Activated CD8-positive, alpha-beta memory T cell treated with anti-CD3 and anti-CD28 coated beads, Interleukin-2, amount 10 ng/mL, durations not matched to agents 7 days and 5 days (primary cell): ENCODE measurements around the gene TAF11L13. TPM values are rescaled to one million over a fixed set of nuclear protein-coding genes. Genes with fewer than 3 reads are reported as not detected.
"Not testable (repeated sequence)": the region's sequence is repeated elsewhere in the genome, so short reads cannot be mapped to it uniquely, and the experiment has no call there.

Source experiments
- ATAC-seq: fragments of 150-1000 bp; cut with Tn5 transposase; one replicate; pipeline ENCODE4 v1.10.0; 2021; ENCODE audit warnings: moderate library complexity
- CTCF ChIA-PET: fragments of 350-600 bp; sonication (Branson Sonifier 250); formaldehyde crosslinking; loops from one replicate; lab custom pipeline; 2021; ENCODE audit warnings: antibody characterized with exemption; lab: Charles Lee
- DNase-seq: peaks from one replicate; pipeline ENCODE4 v3.0.0-alpha.2; 2020
- H3K27ac Mint-ChIP-seq: one replicate; pipeline ENCODE4 v1.8.0; 2021; ENCODE audit warnings: mild to moderate bottlenecking, mixed read lengths
- H3K27me3 Mint-ChIP-seq: one replicate; pipeline ENCODE4 v1.8.0; 2021; ENCODE audit warnings: mixed read lengths
- H3K36me3 Mint-ChIP-seq: one replicate; pipeline ENCODE4 v1.8.0; 2021; ENCODE audit warnings: mild to moderate bottlenecking, mixed read lengths
- H3K4me1 Mint-ChIP-seq: one replicate; pipeline ENCODE4 v1.8.0; 2021; ENCODE audit warnings: mixed read lengths
- H3K4me3 Mint-ChIP-seq: one replicate; pipeline ENCODE4 v1.8.0; 2021; ENCODE audit warnings: mild to moderate bottlenecking, moderate library complexity, mixed read lengths
- H3K9me3 Mint-ChIP-seq: one replicate; pipeline ENCODE4 v1.8.0; 2022; ENCODE audit warnings: low read depth, mixed read lengths
- total RNA-seq, 2 experiments: library from RNA; stranded (reverse); gene quantifications; one replicate each; pipeline ENCODE4 v1.2.3, GENCODE V29; 2021

TAF11L13 gene
- total RNA-seq, 2 experiments from 2014 or later: not detected

DNA sequence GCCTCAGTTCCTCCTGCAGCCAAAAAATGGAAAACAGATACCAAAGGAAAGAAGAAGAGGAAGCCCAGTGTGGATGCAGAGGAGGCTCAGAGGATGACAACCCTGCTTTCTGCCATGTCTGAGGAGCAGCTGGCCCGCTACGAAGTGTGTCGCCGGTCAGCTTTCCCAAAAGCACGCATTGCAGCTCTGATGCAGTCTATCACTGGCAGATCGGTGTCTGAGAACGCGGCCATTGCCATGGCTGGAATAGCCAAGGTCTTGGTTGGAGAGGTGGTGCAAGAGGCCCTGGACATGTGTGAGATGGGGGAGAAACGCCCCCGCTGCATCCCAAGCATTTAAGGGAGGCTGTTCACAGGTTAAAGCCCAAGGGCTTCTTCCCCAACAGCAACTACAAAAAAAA lies 17.3 kb downstream of the TAF11L13 start:
- CTCF ChIA-PET, DNase-seq, ATAC-seq, H3K27me3 Mint-ChIP-seq, H3K27ac Mint-ChIP-seq, H3K4me3 Mint-ChIP-seq, H3K4me1 Mint-ChIP-seq, H3K36me3 Mint-ChIP-seq: not testable (repeated sequence)
- H3K9me3 Mint-ChIP-seq: peaks cover 20% of the 10 kb centered on the region

DNA sequence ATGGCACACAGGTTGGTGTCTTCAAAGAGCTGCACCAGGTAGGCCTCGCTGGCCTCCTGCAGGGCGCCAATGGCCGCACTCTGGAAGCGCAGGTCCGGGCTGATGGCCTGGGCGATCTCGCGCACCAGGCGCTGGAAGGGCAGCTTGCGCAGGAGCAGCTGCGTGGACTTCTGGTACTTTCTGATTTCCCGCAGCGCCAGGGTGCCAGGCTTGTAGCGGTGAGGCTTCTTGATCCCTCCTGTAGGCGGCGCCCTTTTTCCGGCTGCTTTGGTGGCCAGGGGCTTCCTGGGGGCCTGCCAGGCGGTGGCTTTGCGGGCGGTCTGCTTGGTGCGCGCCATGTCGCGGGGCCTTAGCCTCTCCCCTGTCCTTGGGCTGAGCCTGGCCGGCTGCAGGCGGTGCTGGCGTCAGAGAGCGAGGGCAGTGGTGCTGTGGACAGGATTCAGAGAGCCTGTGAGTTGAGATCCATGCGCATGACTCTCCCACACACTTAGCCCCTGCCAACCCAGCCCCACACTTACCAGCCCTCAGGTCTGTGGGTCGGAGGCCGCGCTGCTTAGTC lies 23.4 kb downstream of the TAF11L13 start:
- H3K9me3 Mint-ChIP-seq: peaks cover 18% of the 10 kb centered on the region
- H3K4me3 Mint-ChIP-seq, CTCF ChIA-PET, H3K36me3 Mint-ChIP-seq, H3K27ac Mint-ChIP-seq, H3K27me3 Mint-ChIP-seq, DNase-seq, ATAC-seq, H3K4me1 Mint-ChIP-seq: not testable (repeated sequence)

- Mint-ChIP-seq H3K36me3 (no peaks in the 10 kb centered on the region), H3K27ac (no peak overlapping the region), H3K27me3 (no peaks in the 10 kb centered on the region), H3K4me3 (no peak overlapping the region), H3K9me3 (peaks cover 18% of the 10 kb centered on the region), H3K4me1 (no peaks in the 10 kb centered on the region)
- no peak for ATAC-seq
- no peak for DNase-seq
- CTCF ChIA-PET: no interaction called here
These were observed 24.0 kb downstream of the TAF11L13 start for GRCh38 chr5:17655921-17656320.

GRCh38 chr5:17663182-17663581 lies 31.3 kb downstream of the TAF11L13 start:
- no peaks in the 10 kb centered on the region for H3K4me1 Mint-ChIP-seq

DNA sequence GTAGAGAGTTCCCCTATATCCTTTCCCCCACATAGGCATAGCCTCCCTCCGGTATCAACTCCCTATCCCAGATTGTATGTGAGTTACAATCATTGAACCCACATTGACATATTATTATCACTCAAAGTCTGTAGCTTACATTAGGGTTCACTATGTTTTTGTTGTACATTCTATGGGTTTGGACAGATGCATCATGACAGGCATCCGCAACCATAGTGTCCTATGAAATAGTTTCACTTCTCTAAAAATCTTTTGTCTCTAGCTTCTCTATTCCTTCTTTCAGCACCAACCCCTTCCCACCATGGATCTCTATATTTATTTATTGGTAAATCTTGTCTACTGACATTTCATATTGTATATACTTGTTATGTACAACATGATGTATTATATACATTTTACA lies 33.9 kb downstream of the TAF11L13 start:
- H3K4me3 Mint-ChIP-seq: no peak overlapping the region
- H3K4me1 Mint-ChIP-seq: no peaks in the 10 kb centered on the region
- DNase-seq (no peak), ATAC-seq (no peak)
- H3K27ac Mint-ChIP-seq: no peak overlapping the region
- H3K36me3 Mint-ChIP-seq: no peaks in the 10 kb centered on the region
- no peaks in the 10 kb centered on the region for H3K27me3 Mint-ChIP-seq
- CTCF ChIA-PET: no interaction called here
- H3K9me3 Mint-ChIP-seq: peaks cover 13% of the 10 kb centered on the region

More at GRCh38 chr5:17663182-17663581, 31.3 kb downstream of the TAF11L13 start:
- H3K27me3 Mint-ChIP-seq: no peaks in the 10 kb centered on the region
- peaks cover 14% of the 10 kb centered on the region for H3K9me3 Mint-ChIP-seq
- no peak overlapping the region for H3K27ac Mint-ChIP-seq
- H3K36me3 Mint-ChIP-seq: no peaks in the 10 kb centered on the region
- no peak overlapping the region for H3K4me3 Mint-ChIP-seq
- no peak for ATAC-seq
- no peak for DNase-seq
- CTCF ChIA-PET: no interaction called here

DNA sequence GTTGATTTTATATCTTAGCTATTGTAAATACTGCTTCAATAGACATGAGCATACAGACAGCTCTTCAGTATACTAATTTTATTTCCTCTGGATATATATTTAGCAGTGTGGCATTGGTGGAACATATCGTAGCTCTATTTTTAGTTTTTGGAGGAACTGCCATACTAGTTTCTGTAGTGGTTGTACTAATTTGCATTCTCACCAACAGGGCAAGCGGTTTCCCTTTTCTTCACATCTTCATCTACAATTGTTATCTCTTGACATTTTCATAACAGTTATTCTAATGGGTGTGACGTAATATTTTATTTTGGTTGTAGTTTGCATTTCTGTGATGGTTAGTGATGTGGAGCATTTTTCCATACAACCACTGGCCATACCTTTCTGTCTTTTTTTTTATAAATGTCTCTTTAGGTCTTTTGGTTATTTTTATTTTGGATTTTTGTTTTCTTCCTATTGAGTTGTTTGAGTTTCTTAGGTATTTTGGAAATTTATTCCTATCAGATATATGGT lies 34.9 kb downstream of the TAF11L13 start:
- no peak overlapping the region for H3K27ac Mint-ChIP-seq
- no peak for ATAC-seq
- CTCF ChIA-PET: no interaction called here
- no peak for DNase-seq
- H3K4me3 Mint-ChIP-seq: no peak overlapping the region
- H3K27me3 Mint-ChIP-seq: no peaks in the 10 kb centered on the region
- H3K36me3 Mint-ChIP-seq: no peaks in the 10 kb centered on the region
- peaks cover 17% of the 10 kb centered on the region for H3K9me3 Mint-ChIP-seq
- H3K4me1 Mint-ChIP-seq: no peaks in the 10 kb centered on the region

GRCh38 chr5:17670353-17670752 lies 38.5 kb downstream of the TAF11L13 start:
- H3K27ac Mint-ChIP-seq: no peak overlapping the region
- H3K27me3 Mint-ChIP-seq: no peaks in the 10 kb centered on the region
- DNase-seq: no peak
- no peak for ATAC-seq
- H3K4me3 Mint-ChIP-seq: no peak overlapping the region
- no peaks in the 10 kb centered on the region for H3K36me3 Mint-ChIP-seq
- peaks cover 20% of the 10 kb centered on the region for H3K9me3 Mint-ChIP-seq
- CTCF ChIA-PET: no interaction called here
- no peaks in the 10 kb centered on the region for H3K4me1 Mint-ChIP-seq

DNA sequence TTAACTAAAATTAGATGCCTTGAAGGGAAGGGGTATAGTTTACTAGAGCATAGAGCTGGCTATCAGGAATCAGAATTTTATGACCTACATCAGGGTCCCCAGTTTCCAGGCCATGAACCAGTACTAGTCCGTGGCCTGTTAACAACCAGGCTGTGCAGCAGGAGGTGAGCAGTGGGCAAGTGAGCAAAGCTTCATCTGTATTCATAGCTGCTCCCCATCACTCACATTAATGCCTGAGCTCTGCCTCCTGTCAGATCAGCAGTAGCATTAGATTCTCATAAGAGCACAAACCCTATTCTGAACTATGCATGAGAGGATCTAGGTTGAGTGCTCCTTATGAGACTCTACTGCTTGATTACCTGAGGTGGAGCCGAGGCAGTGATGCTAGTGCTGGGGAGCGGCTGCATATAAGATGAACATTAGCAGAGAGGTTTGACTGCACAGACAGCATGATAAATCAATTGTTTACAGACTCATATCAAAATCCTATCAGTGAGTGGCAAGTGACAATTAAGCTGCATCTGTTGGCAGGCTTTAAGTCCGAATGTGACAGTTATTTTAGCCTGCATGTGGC lies 47.0 kb downstream of the TAF11L13 start:
- H3K36me3 Mint-ChIP-seq: no peaks in the 10 kb centered on the region
- CTCF ChIA-PET: no interaction called here
- no peak overlapping the region for H3K4me3 Mint-ChIP-seq
- H3K27ac Mint-ChIP-seq: no peak overlapping the region
- DNase-seq (no peak), ATAC-seq (no peak)
- no peaks in the 10 kb centered on the region for H3K9me3 Mint-ChIP-seq
- H3K27me3 Mint-ChIP-seq: no peaks in the 10 kb centered on the region
- H3K4me1 Mint-ChIP-seq: no peaks in the 10 kb centered on the region

GRCh38 chr5:17679597-17680203 lies 47.8 kb downstream of the TAF11L13 start:
- H3K36me3 Mint-ChIP-seq: no peaks in the 10 kb centered on the region
- no peak overlapping the region for H3K4me3 Mint-ChIP-seq
- CTCF ChIA-PET: no interaction called here
- H3K27ac Mint-ChIP-seq: no peak overlapping the region
- no peak for DNase-seq
- ATAC-seq: no peak
- no peaks in the 10 kb centered on the region for H3K27me3 Mint-ChIP-seq
- no peaks in the 10 kb centered on the region for H3K4me1 Mint-ChIP-seq
- H3K9me3 Mint-ChIP-seq: no peaks in the 10 kb centered on the region

GRCh38 chr5:17680737-17681136 lies 48.8 kb downstream of the TAF11L13 start:
- Mint-ChIP-seq H3K9me3 (no peaks in the 10 kb centered on the region), H3K27me3 (no peaks in the 10 kb centered on the region), H3K4me1 (no peaks in the 10 kb centered on the region), H3K4me3 (no peak overlapping the region), H3K36me3 (no peaks in the 10 kb centered on the region), H3K27ac (no peak overlapping the region)
- CTCF ChIA-PET: no interaction called here
- ATAC-seq (no peak), DNase-seq (no peak)

Other genes starting within 250 kb of the TAF11L13 start
- not detected for gene TAF11L2, start 133.9 kb upstream of the TAF11L13 start, total RNA-seq
- gene TAF11L3, start 113.7 kb upstream of the TAF11L13 start, total RNA-seq: not detected
- not detected for gene TAF11L4, start 110.3 kb upstream of the TAF11L13 start, total RNA-seq
- gene TAF11L5, start 106.9 kb upstream of the TAF11L13 start, total RNA-seq: not detected
- not detected for gene TAF11L6, start 103.4 kb upstream of the TAF11L13 start, total RNA-seq
- not detected for gene TAF11L7, start 46.3 kb upstream of the TAF11L13 start, total RNA-seq
- gene TAF11L8, start 41.1 kb upstream of the TAF11L13 start, total RNA-seq: not detected
- not detected for gene TAF11L9, start 37.7 kb upstream of the TAF11L13 start, total RNA-seq
- not detected for gene TAF11L10, start 34.3 kb upstream of the TAF11L13 start, total RNA-seq
- gene TAF11L11, start 27.9 kb upstream of the TAF11L13 start, total RNA-seq: not detected
- gene TAF11L12, start 21.7 kb upstream of the TAF11L13 start, total RNA-seq: not detected
- not detected for gene TAF11L14, start 2.4 kb downstream of the TAF11L13 start, total RNA-seq